Activated CD4-positive, alpha-beta T cell treated with anti-CD3 and anti-CD28 coated beads for 1 hour (primary cell): ENCODE results near the gene OGFOD3.

Experiments used
- DNase-seq: peaks from one replicate; pipeline ENCODE4 v3.0.0-alpha.2; 2020

OGFOD3 gene

DNA sequence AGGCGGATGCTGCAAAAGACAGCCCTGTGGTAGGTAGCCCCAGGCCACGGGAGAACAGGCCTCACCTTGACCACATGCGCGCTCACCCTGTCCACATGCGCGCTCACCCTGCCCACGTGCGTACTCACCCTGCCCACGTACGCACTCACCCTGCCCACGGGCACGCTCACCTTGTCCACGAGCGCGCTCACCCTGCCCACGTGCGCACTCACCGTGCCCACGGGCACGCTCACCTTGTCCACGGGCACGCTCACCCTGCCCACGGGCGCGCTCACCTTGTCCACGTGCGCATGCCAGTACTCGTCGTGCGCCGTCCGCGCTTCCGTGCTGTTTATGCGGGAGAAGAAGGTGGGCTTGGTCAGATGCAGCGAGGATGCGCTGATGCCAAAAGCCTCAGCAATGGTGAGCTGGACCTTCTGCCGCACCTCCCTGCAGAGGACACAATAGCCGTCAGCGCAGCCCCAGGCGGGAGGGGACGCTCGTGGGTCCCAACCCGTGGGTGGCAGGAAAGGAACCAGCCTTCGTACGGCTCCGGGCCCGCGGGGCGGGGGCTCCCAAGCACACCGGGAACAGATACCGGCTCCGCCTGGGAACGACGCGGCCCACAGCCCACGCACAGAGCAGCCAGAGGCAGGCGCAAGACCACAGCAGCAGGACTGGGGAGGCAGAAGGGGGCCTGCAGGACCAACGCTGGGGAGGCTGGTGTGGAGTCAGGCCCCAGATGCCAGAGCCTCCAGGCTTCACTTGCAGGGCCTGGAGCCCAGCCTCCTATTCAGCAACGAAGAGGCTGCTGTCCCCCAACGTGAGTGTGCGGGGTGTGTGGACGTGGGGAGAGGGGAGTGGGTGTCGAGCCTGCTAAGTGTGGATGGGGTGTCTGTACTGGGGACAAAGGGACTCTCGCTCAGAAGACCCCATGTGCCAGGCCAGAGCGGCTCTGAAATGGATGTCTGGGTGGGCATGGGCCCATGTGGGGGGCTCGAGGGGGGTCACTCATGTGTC is 14.4 kb downstream of the OGFOD3 start:
- DNase-seq: no peak

DNA sequence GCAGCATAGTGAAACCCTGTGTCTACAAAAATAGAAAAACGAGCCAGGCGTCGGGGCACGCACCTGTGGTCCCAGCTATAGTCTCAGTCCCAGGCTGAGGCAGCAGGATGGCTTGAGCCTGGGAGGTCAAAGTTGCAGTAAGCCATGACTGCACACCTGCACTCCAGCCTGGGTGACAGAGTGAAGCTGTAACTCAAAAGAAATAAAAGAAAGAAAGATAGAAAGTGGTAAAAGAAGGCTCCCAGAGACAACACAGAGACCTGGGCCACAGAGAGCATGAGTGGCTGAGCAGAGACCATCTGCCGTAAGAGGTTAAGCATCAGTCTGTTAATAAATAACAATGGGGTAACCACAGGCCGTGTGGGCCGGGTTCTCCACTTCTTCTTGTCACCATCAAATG is 15.5 kb downstream of the OGFOD3 start:
- no peak for DNase-seq

DNA sequence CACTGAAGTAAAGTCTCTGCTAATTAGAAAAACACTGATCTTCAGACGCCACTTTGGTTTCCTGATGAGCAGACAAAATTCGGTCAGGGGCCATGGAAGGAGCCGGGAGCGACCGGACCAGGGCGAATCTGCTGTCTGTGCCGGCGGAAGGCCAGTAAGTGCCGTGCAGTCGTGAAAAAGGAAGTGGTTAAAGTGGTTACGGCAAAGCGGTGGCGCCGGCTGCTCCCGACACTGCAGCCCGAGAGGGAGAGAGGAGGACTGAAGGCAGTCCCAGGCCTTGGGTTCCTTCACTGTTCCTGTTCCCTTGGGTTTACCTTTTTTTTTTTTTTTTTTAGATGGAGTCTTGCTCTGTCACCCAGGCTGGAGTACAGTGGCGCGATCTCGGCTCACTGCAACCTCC is 17.6 kb downstream of the OGFOD3 start:
- peak; percentile 27 for DNase-seq

DNA sequence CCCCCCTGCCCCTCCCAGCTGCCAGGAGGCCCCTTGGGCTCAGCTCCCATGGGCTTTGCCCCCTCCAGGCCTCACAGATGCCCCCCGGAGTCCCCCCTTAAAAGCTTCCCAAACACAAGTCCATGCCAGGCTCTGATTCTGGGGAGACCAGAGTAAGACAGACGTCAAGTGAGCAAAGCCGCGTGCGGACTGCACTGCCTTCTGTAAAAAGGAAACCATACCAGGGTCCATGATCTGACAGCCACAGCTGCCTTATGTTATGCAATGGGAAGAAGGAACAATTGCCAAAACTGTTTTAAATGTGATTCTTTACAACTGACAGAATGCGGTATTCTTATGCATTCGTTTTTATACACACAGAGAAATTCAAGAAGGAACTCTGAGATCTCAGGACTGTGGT is 18.2 kb downstream of the OGFOD3 start:
- no peak for DNase-seq

DNA sequence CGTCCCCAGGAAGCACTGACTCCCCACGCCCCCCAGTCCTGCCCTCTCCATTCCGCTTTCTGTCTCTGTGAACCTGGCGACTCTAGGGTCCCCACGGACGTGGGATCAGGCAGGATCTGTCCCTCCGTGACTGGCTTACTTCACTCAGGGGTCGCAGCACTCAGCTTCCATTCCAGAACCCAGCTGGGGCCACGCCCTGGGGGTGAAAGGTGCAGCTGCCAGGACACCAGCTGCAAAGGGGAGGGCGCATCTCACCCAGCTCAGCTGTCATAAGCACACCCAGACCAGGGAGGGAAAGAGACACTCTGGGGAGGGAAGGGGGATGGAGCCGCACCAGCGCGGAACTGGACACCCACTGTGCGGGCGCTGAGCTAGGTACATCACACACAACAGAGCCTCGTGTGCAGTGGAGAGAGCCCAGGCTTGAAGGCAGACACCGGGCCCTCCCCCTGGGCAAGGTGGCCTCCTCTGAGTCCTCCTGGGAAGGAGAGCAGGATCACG is 18.7 kb downstream of the OGFOD3 start:
- DNase-seq: no peak

DNA sequence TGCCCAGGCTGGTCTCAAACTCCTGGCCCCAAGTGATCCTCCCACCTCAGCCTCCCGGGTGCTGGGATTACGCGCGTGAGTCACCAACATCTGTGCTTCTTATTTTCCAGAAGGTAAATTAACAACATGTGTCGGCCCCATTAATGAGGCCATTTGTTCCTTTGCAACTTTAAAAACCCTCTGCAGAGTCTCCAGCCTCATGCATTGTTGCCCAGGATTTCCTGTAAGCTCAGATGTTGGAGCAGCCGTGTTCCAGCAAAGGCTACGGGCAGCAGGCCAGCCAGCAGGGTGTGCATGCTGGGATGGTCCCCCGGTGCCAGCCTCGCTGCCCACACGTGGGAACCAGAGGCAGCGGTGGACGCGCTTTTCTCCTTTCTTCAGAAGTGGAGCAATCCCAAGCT is 19.3 kb downstream of the OGFOD3 start:
- no peak for DNase-seq

DNA sequence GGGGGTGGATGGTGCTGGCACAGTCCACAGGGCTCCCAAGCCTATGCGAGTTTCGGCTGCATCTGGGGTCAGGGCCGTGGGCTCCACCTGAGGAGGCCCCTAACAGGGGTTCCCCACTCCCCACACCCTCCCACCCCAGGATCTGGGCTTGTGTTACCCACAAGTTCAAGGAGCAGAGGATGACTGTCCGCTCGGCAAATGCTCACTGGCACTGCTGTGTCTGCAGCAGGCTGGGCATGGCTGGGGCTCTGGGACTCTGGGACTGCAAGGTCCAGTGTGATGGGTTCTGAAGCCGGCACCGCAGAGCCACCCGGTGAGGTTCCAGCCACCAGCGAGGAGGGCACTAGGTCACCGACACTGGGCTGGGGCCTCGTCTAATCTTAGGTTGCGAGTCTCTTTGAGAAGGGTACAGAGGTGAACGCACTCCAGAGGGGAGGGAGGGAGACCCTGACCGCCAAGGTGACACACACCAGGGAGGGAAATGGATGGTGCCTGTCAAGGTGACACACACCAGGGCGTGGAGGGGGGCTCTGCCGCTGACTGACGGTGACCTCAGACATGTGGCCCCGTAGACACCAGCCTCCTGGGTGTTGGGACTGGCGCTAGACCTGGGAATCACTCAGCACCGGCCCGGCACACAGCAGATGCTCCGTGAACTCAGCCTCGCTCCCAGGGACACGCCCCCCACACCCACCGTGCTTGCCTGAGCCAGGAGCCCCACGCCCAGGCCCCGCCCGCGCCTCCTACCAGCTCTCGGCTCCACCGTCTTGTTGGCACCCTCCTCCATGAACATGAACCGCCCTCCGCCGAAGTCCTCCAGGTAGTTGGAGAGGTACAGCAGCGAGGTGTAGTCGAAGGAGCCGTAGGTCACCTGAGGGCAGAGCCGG is 20.7 kb downstream of the OGFOD3 start:
- DNase-seq: no peak

DNA sequence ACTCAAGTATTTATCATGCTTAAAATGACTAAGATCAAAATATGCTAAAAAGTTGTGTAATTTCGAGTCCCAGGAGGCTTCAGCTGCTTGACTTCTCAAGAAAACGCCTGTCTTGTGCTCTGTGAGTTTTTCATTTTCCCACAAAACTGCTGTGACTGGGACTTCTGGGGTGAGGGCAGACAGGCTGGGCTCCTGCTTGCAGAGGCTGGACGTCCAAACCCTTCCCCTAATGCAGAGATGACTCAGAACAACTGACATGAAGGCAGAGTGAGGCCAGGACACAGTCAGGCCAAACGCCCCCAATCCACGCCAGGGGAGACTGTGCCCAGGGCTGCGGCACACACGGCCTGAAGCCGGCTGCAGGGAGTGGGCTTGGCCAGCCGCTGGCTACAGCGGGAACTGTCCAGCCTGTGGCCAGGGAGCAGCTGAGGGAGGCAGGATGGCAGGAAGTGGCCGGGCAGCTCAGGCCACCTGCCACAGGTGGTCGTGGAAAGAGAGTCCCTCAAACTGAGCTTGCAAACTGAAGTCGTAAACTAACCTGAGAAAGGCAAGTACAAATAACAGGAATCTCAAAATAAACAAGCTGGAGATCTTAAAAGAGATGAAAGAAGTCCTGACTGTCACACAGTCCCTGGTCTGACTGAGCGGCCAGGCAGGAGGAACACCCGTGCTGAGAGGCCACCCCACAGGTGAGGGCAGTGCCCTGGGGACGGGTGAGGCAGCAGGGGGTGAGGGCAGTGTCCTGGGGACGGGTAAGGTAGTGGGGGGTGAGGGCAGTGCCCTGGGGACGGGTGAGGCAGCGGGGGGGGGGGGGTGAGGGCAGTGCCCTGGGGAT is 21.6 kb downstream of the OGFOD3 start:
- no peak for DNase-seq

DNA sequence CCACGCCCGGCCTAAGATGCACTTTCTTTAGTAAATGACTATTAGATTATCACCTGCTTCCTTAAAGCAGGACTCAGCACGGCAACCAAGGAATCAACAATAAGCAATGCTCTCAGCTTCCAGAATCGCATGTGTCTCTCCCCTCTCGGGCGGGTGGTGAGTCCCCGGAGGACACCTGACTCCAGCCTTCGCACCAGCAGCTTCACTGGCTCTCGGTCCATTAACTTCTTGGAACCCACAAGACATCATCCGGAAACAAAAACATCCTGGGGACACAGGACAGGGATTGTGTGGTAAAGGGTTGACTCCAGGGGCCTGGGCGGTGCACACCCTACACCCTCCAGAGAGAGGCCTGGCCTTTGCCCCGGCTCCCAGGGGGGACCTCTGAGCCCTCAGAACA is 24.1 kb downstream of the OGFOD3 start:
- DNase-seq: no peak

DNA sequence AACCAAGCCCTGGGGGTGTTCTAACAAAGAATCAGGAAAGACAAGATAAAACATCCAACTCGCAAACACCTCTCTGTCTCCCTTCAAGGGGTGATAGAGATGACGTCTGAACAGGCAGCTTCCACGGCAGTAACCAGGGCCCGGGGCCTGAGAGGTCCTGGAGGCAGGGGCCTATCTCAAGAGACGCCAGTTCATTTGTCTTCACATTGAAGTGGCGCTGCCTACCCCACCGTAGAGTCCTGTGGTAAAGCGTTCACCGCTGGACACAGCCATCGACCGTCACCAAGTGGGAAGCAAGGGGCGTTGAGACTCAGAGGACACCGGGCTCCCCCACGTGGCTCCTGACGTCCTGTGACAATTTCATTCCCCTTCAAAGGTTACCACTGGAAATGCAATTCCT is 25.4 kb downstream of the OGFOD3 start:
- no peak for DNase-seq

DNA sequence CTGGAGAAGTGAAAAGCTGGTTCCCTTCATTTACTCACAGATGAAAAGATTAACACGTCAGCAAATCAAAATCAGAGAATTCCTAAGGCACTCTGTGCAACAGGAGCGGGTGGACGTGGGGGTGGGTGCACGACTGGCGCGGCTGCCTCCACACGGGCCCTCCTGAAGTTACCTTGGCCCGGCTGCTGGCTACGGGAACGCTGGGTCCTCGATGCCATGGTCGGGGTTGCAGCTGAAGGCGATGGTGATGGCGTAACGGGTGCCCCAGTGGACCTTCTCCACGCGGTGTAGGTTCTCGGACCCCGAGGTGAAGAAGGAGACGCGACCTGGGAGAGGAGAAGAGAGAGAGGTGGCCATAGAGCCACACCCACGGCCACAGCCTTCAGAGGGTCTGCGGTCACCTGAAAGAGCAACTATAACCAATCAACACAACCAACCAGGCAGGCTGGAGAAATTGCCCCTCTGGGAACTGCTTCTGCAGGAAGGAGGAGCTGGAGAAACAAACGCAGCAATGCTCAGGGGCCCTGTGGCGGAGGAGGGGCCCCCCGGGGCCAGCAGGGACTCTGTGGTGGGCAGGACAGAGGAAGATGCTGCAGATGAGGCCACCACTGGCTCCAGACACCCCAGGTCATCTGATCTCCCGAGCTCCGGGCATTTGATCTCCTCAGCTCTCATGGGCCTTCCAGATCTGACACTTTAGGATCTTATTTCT is 26.0 kb downstream of the OGFOD3 start:
- no peak for DNase-seq

DNA sequence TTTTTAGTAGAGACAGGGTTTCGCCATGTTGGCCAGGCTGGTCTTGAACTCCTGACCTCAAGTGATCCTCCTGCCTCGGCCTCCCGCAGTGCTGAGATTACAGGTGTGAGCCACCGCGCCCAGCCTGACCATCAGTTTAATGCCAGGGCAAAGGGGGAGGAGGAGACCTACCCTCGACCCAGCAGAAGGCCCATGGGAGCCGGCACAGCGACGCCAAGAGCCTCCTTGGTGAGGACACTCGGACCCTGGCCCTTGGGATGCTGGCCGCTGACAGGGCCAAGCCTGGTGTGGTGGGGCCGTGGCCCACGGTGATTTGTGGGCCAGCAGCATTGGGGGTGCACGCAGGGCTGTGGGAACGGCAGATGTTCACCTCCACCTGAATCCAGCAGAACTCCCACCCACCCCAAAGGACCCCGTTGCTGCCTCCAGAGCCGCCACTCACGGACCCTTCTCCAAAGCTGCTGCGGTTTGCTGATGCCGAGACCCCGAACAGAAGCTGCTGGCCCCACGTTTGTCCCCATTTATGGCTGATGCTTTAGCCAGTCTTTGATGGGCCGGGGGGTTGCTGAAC is 26.8 kb downstream of the OGFOD3 start:
- DNase-seq: no peak

DNA sequence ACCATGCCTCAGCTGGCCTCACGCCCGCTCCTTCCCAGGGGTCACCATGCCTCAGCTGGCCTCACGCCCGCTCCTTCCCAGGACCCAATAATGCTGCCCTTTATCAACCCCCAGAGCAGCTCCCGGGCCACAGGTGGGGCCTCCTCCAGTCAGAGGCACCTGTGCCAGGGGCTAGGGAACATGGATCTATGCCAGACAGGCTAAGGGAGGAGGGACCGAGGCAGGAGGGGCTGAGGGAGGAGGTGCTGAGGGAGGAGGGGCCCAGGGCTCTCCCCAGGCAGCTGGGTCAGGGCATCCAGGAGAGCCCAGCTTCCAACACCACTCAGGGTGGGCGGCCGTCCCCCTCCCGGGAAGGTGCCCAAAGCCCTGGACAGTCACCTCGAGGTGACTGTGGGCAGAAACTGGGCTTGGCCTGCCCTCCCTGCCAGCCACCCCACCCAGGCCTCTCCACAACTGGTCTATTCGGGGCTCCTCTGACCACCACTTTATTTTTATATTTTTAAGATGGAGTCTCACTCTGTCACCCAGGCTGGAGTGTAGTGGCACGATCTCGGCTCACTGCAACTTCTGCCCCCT is 27.4 kb downstream of the OGFOD3 start:
- no peak for DNase-seq

DNA sequence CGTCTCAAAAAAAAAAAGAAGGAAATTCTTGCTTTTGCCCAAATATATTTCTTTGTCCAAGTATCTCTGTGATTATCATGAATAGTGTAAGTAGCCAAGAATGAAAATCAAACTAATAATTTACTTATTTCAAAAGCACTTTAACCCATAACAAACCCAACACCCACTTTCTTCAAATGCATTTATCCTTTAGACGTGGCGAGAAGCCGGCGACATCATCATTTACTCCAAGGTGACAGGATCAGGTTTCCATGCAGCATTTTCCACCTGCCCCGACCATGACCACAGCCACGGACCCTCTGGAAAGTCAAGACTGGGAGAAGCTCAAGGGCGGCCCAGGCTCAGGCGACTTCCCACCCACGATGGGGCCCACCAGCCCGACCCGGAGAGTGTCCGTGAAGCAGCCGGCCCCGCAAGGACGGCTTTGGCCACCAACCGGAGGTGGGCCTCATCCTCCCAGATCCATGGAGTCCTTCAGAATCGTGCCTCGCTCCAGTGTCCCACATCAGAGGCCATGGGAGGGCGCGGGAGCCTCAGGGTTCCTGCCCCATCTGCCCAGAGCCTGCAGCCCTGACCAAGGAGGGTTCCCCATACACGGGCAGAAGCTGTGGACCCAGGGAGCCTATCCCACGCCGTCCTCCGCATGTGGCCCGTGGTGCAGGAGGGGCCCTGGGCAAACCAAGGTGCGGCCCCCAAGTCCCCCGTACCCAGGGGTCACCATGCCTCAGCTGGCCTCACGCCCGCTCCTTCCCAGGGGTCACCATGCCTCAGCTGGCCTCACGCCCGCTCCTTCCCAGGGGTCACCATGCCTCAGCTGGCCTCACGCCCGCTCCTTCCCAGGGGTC is 28.1 kb downstream of the OGFOD3 start:
- DNase-seq: no peak

DNA sequence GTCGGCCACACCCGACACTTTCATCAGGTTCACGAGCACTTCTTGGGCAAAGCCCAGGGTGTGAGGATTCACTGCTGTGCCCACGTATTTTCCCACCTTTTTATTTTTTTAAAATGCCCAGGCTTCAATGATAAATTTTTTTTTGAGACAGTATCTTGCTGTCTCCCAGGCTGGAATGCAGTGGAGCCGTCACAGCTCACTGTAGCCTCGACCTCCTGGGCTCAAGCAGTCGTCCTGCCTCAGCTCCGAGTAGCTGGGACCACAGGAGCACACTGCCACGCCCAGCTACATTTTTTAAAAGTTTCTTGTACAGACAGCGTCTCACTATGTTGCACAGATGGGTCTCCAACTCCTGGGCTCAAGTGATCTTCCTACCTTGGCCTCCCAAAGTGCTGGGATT is 29.0 kb downstream of the OGFOD3 start:
- DNase-seq: no peak

DNA sequence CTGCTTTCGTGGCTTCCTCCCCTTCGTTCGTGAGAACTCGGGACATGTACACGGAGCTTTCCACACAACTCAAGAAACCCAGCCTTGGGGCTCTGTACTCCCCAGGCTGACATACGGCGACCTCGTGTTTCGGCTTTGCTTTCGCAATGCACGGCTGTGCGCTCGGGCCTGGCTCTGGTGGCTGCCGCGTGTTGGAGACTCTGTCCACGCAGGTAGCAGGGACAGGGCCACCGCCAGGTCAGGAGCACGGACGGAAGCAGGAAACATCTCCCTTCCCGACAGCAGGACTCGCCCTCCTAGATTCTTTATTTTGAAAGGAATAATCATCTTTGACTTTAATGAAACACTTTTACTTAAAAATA is 29.5 kb downstream of the OGFOD3 start:
- DNase-seq: no peak

DNA sequence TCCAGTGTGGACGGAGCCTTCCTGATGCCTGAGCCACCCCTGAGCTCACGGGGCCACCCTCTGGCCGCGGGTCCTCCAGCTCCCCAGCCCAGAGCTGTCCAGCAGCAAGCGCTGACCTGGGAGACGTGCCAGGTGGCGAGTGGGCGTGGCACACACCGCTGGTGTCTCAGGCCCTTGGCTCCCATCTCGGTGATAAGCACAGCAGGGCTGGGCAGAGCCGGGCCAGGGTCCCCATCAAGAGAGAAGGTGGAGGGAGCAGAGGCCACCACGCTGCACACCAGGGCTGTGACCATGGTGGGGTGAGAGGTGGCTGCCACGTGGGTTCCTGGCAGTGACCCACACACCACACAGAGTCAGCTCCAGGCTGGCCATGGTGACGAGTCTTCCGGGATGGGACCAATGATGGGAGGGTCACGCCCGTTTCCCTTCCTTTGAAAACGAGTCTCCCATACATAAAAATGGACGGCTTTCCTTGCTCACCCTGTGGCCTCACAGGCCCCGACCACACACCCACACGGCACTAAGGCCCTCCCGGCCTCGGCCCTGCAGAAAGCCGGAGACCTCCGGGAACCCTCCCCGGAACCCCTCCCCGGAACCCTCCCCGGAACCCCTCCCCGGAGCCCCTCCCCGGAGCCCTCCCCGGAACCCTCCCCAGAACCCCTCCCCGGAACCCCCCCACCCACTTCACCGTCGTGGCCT is 30.0 kb downstream of the OGFOD3 start:
- DNase-seq: no peak

DNA sequence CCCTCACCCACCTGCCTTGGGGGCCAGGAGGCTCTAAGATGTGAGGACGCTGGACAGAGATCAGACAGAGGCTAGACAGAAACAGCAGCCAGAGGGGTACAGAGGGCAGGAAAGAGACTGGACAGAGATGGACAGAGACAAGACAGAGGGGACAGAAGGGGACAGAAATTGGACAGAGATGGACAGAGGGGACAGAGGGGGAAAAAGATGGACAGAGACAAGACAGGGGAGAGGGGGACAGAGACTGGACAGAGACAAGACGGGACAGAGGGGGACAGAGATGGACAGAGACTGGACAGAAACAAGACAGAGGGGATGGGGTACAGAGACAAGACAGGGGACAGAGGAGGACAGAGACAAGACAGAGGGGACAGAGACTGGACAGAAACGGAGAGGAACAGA is 30.7 kb downstream of the OGFOD3 start:
- DNase-seq: no peak

DNA sequence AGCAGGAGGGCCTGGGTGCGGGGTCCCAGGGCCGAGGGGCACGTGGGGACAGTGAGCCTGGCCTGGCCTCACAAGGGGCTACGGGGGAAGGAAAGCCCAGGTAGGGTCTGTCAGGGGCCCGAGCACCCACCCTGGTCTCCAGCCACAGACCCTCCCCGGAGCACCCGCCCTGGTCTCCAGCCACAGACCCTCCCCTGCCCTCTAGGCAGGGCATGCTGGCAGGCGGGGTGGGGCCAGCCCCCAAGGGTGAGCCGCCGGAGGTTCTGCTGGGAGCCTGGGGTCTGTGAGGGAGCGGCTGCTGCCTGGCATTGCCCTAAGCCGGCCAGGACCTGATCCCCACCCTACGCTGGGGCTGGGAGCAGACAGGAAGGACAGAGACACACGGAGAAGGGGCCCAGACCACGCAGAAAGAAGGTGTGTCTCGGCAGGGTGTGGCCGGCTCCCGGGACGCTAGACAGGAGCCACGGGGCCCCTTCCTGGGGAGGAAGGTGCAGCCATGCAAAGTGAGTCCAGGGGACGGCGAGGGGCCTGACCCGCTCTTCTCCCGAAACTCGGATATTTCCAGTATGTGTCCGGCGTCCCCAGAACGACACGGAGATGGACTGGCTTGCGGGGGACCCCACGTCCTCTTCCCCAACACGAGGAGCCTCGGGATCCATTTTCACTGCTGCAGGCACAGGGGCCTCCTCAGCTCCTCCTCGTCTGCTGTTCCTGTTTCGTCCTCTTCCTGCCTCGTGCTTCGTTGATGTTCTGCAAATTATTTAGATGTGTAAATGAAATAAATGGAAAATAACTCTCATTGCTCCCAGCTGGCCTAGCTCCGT is 31.3 kb downstream of the OGFOD3 start:
- no peak for DNase-seq
